Adrenal gland (tissue), 12 donors: Measurements from ENCODE around the gene GLIS1. TPM values are rescaled to one million over a fixed set of nuclear protein-coding genes. Genes with fewer than 3 reads are reported as not detected.

ENCODE experiments used
- DNase-seq, 7 donors: peaks; one replicate each; pipeline ENCODE4 v3.0.0-alpha.2; 2019 to 2020
- H3K27ac ChIP-seq, 5 donors: fragments of 200-600 bp; sonication (generic) in 4 of 5; 1 replicate in 3 of 5; 2 replicates in 2 of 5; pipeline versions ENCODE4 v1.5.1 to v1.8.0; 2016 to 2020; ENCODE audit warnings: mild to moderate bottlenecking in 1 of 5
- H3K27me3 ChIP-seq: fragments of 200-600 bp; 2 replicates; pipeline ENCODE4 v1.8.0; 2021
- H3K36me3 ChIP-seq, 2 donors: fragments of 200-600 bp; replicated peaks in 1 of 2; 1 replicate in 1 of 2; 2 replicates in 1 of 2; pipeline versions ENCODE4 v1.5.1 to v1.8.0; 2018 to 2022
- H3K4me1 ChIP-seq, 2 donors: fragments of 200-600 bp; replicated peaks in 1 of 2; 1 replicate in 1 of 2; 2 replicates in 1 of 2; pipeline versions ENCODE4 v1.5.1 to v1.8.0; 2018 to 2021
- H3K4me3 ChIP-seq, 4 donors: fragments of 200-600 bp; sonication (generic) in 3 of 4; one replicate each; pipeline ENCODE4 v1.5.1; 2016 to 2018
- H3K9me3 ChIP-seq, 3 donors: fragments of 200-600 bp; sonication (generic) in 1 of 3; replicated peaks in 1 of 3; 1 replicate in 2 of 3; 2 replicates in 1 of 3; pipeline versions ENCODE4 v1.5.1 to v1.8.0; 2016 to 2021
- CTCF ChIP-seq, 6 experiments: fragments of 450-650 bp in 4 of 6; fragments of 200-600 bp in 2 of 6; sonication (generic) in 1 of 6; IDR thresholded peaks; 1 replicate in 5 of 6; 2 replicates in 1 of 6; pipeline versions ENCODE4 v1.5.1 to v1.8.0; 2016 to 2021; ENCODE audit warnings: antibody characterized with exemption in 6 of 6, mild to moderate bottlenecking in 2 of 6, moderate library complexity in 1 of 6
- POLR2A ChIP-seq, 2 donors: fragments of 450-650 bp; IDR thresholded peaks; one replicate each; pipeline ENCODE4 v1.6.1; 2017; ENCODE audit warnings: antibody characterized with exemption in 2 of 2, mild to moderate bottlenecking in 2 of 2, moderate library complexity in 1 of 2
- WGBS, 4 donors: extraction: QIAGEN DNeasy Blood & Tissue Kit in 2 of 4; methylation state at CpG; one replicate each; pipeline versions ENCODE4 v1.1.5 to v1.1.7; 2013 to 2017; 5-methylcytosine and 5-hydroxymethylcytosine counted together
- intact Hi-C, 2 donors: fragments of 100-400 bp; cut with DNase I; formaldehyde crosslinking; loops; one replicate each; pipeline versions ENCODE4 v1.14.1 to v1.15.0; 2022 to 2023
- polyA plus RNA-seq, 3 donors: library from polyadenylated mRNA; stranded (reverse); fragments of 200-250 nt in 2 of 3; fragments of 350-450 nt in 1 of 3; fragmentation: Illumina TruSeq in 1 of 3; extraction: RNeasy Lipid Tissue Mini Kit (QIAGEN cat#74804) in 1 of 3; gene quantifications; one replicate each; pipeline ENCODE4 v1.2.3, GENCODE V29; 2013 to 2014
- total RNA-seq, 9 donors: library from RNA; depleted of rRNA in 4 of 9; stranded (reverse); fragments of >200 nt in 4 of 9; fragments of 120-200 nt in 1 of 9; fragmentation: NEBNext Ultra II Directional in 1 of 9; extraction: Animal tissue kit (Norgen Biotek cat#: 25700) in 1 of 9; gene quantifications; one replicate each; pipeline versions ENCODE4 v1.1.0 to v1.2.4, GENCODE V29; 2013 to 2023
- donor health status: healthy with polysubstance abuse.
- donor health status: Bipolar disorder and iron deficiency.
- donor health status: DM: yes; HTN: yes; CAD: no.
- donor health status: DM: no; HTN: no; CAD: no.
- donor health status: DM: no; HTN: no; CAD: no.
- donor health status: DM: yes; HTN: yes; CAD: no.

Gene GLIS1
- total and polyA plus RNA-seq, 12 donors, result 0.08 to 0.37 (median 0.14) TPM; not detected in 6

- WGBS, 4 donors, result 52 to 78% (median 59%) methylated on average over 27 to 28 of the region's 28 CpGs
- Histone ChIP-seq H3K4me3 (no peak overlapping the region), H3K4me1 (no peaks in the 10 kb centered on the region), H3K36me3 (no peaks in the 10 kb centered on the region), H3K27ac (no peak overlapping the region), H3K9me3 (no peaks in the 10 kb centered on the region), H3K27me3 (no peaks in the 10 kb centered on the region)
- TF ChIP-seq CTCF (IDR thresholded peaks at IDR 0.05) (no peak), POLR2A (IDR thresholded peaks at IDR 0.05) (no peak)
- no peak for DNase-seq
- intact Hi-C loops, result loop anchor here in 1 of 2 donors (10.0 kb wide), 1 partner anchor 221 kb away; no protein-coding TSS in a partner anchor
These were observed 53.5 kb downstream of the GLIS1 start for GRCh38 chr1:53685272-53686051.

GRCh38 chr1:53684741-53685140, 54.2 kb downstream of the GLIS1 start:
- intact Hi-C loops, result loop anchor here in 1 of 2 donors (10.0 kb wide), 1 partner anchor 220 kb away; no protein-coding TSS in a partner anchor
- H3K27me3 ChIP-seq, result no peaks in the 10 kb centered on the region
- 47 to 80% (median 64%) methylated on average over 1 of the region's 1 CpG for WGBS, 4 donors

GRCh38 chr1:53683986-53684740, 54.8 kb downstream of the GLIS1 start:
- no peaks in the 10 kb centered on the region for H3K4me1 ChIP-seq
- H3K27ac ChIP-seq, result no peak overlapping the region
- no peak overlapping the region for H3K4me3 ChIP-seq
- no peaks in the 10 kb centered on the region for H3K9me3 ChIP-seq
- 61 to 70% (median 67%) methylated on average over 2 to 3 of the region's 3 CpGs for WGBS, 4 donors
- no peak for TF ChIP-seq POLR2A (IDR thresholded peaks at IDR 0.05)
- TF ChIP-seq CTCF (IDR thresholded peaks at IDR 0.05), result no peak
- intact Hi-C loops, result loop anchor here in 1 of 2 donors (10.0 kb wide), 1 partner anchor 219 kb away; no protein-coding TSS in a partner anchor
- H3K36me3 ChIP-seq, result no peaks in the 10 kb centered on the region
- no peak for DNase-seq
- no peaks in the 10 kb centered on the region for H3K27me3 ChIP-seq

More at GRCh38 chr1:53684741-53685140, 54.2 kb downstream of the GLIS1 start:
- Histone ChIP-seq H3K4me1 (no peaks in the 10 kb centered on the region), H3K4me3 (no peak overlapping the region), H3K27ac (no peak overlapping the region), H3K36me3 (no peaks in the 10 kb centered on the region), H3K9me3 (no peaks in the 10 kb centered on the region)
- no peak for DNase-seq
- TF ChIP-seq CTCF (IDR thresholded peaks at IDR 0.05) (no peak), POLR2A (IDR thresholded peaks at IDR 0.05) (no peak)

- WGBS, 4 donors, result 87 to 92% (median 88%) methylated on average over 6 of the region's 6 CpGs
- no peak for TF ChIP-seq POLR2A (IDR thresholded peaks at IDR 0.05)
- no peak for TF ChIP-seq CTCF (IDR thresholded peaks at IDR 0.05)
- no peaks in the 10 kb centered on the region for H3K4me1 ChIP-seq
- no peak overlapping the region for H3K4me3 ChIP-seq
- H3K9me3 ChIP-seq, result no peaks in the 10 kb centered on the region
- no peaks in the 10 kb centered on the region for H3K36me3 ChIP-seq
- intact Hi-C loops, result loop anchor here in 1 of 2 donors (10.0 kb wide), 1 partner anchor 218 kb away; no protein-coding TSS in a partner anchor
- no peaks in the 10 kb centered on the region for H3K27me3 ChIP-seq
- no peak for DNase-seq
- H3K27ac ChIP-seq, result no peak overlapping the region
These were observed 56.1 kb downstream of the GLIS1 start for GRCh38 chr1:53682881-53683280.
